GM21390 (cell line): ENCODE data around the gene S100A6.

Experiments used
- ATAC-seq: cut with Tn5 transposase; IDR thresholded peaks from one replicate; pipeline ENCODE4 v1.9.1; 2021; ENCODE audit not compliant: unreplicated experiment

Gene S100A6

GRCh38 chr1:153546796-153547559, 11.2 kb upstream of the S100A6 start:
- no peak for ATAC-seq

GRCh38 chr1:153546371-153546770, 10.6 kb upstream of the S100A6 start:
- ATAC-seq = no peak

GRCh38 chr1:153545067-153546055, 9.6 kb upstream of the S100A6 start, which contains the start of gene S100A4:
S100A4 (minus strand) TSS chr1:153545806; CDS start chr1:153544794, 1,012 bp downstream.
- ATAC-seq = peak; percentile 71

GRCh38 chr1:153544453-153545066, 8.8 kb upstream of the S100A6 start:
- no peak for ATAC-seq

GRCh38 chr1:153543736-153544135, 7.9 kb upstream of the S100A6 start:
- ATAC-seq = no peak

GRCh38 chr1:153542956-153543711, 7.3 kb upstream of the S100A6 start:
- ATAC-seq = no peak

GRCh38 chr1:153541641-153542590, 6.1 kb upstream of the S100A6 start:
- no peak for ATAC-seq

GRCh38 chr1:153540394-153541361, 4.9 kb upstream of the S100A6 start, which contains the start of gene S100A5:
S100A5 (minus strand) TSS chr1:153540934; CDS start chr1:153540191, 743 bp downstream.
- ATAC-seq = no peak

- no peak for ATAC-seq
These were observed 3.8 kb upstream of the S100A6 start for GRCh38 chr1:153539395-153540093.

GRCh38 chr1:153538315-153538821, 2.6 kb upstream of the S100A6 start:
- ATAC-seq = no peak

GRCh38 chr1:153537376-153537730, 1.6 kb upstream of the S100A6 start:
- ATAC-seq = no peak

- no peak for ATAC-seq
These were observed 1.0 kb upstream of the S100A6 start for GRCh38 chr1:153536671-153537375.

GRCh38 chr1:153536012-153536670, 350 bp upstream of the S100A6 start:
- no peak for ATAC-seq

GRCh38 chr1:153534925-153535241, 908 bp downstream of the S100A6 start:
- ATAC-seq = no peak

- ATAC-seq = no peak
These were observed 1.4 kb downstream of the S100A6 start for GRCh38 chr1:153534226-153534924.

GRCh38 chr1:153533689-153534201, 2.0 kb downstream of the S100A6 start:
- no peak for ATAC-seq
